ENCODE measurements around the gene SPAG9.
"Not testable (repeated sequence)": the region's sequence is repeated elsewhere in the genome, so short reads cannot be mapped to it uniquely, and the experiment has no call there.

SPAG9 gene

GRCh38 chr17:51083981-51084380, 36.7 kb downstream of the SPAG9 start:
- DNase-seq = peak; percentile 17

DNA sequence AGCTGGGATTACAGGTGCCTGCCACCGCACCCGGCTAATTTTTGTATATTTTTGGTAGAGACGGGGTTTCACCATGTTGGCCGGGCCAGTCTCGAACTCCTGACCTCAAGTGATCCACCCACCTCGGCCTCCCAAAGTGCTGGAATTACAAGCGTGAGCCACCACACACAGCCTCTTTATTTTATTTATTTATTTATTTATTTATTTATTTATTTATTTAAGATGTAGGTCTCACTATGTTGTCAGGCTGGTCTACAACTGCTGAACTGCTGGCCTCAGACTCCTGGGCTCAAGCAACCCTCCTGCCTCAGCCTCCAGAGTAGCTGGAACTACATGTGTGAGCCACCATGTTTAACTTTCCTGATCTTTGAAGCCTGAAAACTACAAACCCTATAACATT, 37.3 kb downstream of the SPAG9 start:
- DNase-seq = not testable (repeated sequence)

DNA sequence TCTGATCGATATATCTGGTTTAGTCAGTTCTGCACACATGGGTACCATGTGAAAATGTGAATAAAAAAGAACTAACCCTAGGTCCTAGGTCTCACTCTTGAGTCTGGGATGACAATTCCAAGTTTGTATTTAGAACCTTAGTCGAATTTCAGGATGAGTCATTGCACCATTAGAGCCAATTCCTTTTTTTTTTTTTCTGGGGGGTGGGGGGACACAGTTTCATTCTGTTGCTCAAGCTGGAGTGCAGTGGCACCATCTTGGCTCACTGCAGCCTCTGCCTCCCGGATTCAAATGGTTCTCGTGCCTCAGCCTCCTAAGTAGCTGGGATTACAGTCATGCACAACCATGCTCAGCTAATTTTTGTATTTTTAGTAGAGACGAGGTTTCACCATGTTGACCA, 41.6 kb downstream of the SPAG9 start:
- peak; percentile 63 for DNase-seq

- DNase-seq = no peak
These were observed 42.6 kb downstream of the SPAG9 start for GRCh38 chr17:51078009-51078592.

DNA sequence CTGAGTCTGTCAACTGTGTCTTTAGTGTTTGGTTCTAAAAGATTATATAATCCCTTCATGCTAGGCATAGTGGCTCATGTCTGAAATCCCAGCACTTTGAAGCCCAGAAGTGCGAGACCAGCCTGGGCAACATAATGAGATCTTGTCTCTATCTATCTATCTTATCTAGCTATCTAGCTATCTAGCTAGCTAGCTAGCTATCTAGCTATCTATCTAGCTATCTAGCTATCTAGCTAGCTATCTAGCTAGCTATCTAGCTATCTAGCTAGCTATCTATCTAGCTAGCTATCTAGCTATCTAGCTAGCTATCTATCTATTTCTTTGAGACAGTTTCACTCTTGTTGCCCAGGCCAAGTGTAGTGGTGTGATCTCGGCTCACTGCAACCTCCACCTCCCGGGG, 43.8 kb downstream of the SPAG9 start:
- no peak for DNase-seq

- peak; percentile 51 for DNase-seq
These were observed 49.1 kb downstream of the SPAG9 start for GRCh38 chr17:51071556-51071955.

GRCh38 chr17:51065466-51065865, 55.2 kb downstream of the SPAG9 start:
- no peak for DNase-seq

GRCh38 chr17:51064061-51064735, 56.5 kb downstream of the SPAG9 start:
- no peak for DNase-seq

GRCh38 chr17:51060396-51060795, 60.3 kb downstream of the SPAG9 start:
- DNase-seq = no peak

DNA sequence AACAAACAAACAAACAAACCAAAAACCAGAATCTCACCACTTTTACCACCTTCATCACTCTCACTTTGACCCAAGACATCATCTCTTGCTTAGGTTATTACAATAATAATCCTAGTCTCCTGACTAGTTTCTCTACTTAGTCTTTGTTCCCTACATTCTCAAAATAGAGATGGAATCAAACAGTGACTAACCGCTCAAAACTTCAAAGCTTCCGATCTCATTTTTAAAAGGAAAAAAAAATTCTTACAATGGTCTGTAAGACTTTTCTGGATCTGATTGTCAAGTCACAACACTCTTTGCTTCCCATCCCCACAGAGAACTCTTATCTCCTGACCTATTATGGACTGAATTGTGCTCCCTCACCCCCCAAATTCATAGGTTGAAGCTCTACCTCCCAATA, 60.9 kb downstream of the SPAG9 start:
- DNase-seq = no peak

- DNase-seq = no peak
These were observed 63.1 kb downstream of the SPAG9 start for GRCh38 chr17:51057534-51057933.

GRCh38 chr17:51056813-51057510, 63.7 kb downstream of the SPAG9 start:
- DNase-seq = peak; percentile 55

GRCh38 chr17:51054748-51055147, 65.9 kb downstream of the SPAG9 start:
- DNase-seq = no peak

DNA sequence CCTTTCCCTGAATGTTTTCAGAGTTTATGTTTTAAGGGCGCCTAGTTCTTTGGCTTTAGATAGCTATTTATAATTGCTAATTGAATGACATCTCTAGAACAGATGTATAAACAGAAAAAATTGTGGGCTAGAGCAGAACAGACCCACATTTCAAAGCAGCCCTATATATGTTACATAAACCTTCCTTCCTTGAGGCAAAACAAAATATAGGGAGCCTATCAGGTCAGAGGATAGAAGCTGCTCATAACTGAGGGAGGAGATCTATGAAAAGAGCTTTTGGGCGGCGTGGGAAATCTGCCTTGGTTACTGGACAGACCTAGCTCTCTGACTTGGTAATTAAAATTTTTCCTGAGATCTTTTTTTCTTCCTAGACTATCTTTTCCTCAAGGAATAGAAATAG, 68.4 kb downstream of the SPAG9 start:
- DNase-seq = no peak

GRCh38 chr17:51050291-51051033, 70.2 kb downstream of the SPAG9 start:
- DNase-seq = peak; percentile 21

- no peak for DNase-seq
These were observed 73.9 kb downstream of the SPAG9 start for GRCh38 chr17:51046514-51047384.

DNA sequence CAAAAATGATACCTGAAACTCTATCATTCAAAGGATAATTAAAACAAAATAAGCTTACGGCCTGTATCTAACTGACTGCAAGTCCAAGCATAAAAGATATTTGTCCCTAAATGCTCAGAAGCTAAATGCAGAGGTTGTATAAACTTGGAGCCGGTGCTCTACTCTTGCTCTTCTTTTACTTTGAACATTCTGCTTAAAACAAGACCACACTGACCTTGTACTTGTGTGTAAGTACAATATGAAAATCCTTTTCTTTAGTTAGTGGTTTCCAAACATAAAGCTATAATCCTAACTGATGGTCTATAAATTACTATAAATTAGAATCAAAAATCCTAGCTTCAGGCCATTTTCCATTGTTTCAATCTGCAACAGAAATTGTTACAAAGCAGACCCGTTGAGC, 74.6 kb downstream of the SPAG9 start:
- no peak for DNase-seq

DNA sequence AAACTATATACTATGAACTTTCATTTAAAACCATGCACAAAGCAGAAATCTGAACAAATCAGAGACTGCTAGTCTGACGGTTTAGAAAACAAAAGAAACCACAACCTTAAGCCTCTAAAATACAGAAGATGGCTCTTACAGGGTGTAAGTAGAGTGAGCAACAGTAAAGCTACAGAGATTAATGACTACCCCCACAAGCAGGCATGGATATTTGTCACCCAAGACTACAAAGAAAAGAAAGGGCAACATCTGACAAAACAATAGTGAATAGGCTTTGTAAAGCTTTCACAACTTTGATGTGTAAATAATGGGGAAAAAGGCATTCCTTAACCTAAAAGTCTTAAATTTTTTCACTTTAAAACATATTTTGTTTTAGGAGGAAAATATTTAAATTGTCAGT, 75.0 kb downstream of the SPAG9 start:
- DNase-seq = no peak

GRCh38 chr17:51044976-51045375, 75.7 kb downstream of the SPAG9 start:
- DNase-seq = no peak

GRCh38 chr17:51036084-51036483, 84.6 kb downstream of the SPAG9 start:
- DNase-seq = peak; percentile 70

GRCh38 chr17:51035431-51035830, 85.2 kb downstream of the SPAG9 start:
- DNase-seq = peak; percentile 71

- no peak for DNase-seq
These were observed 85.9 kb downstream of the SPAG9 start for GRCh38 chr17:51034800-51035199.

DNA sequence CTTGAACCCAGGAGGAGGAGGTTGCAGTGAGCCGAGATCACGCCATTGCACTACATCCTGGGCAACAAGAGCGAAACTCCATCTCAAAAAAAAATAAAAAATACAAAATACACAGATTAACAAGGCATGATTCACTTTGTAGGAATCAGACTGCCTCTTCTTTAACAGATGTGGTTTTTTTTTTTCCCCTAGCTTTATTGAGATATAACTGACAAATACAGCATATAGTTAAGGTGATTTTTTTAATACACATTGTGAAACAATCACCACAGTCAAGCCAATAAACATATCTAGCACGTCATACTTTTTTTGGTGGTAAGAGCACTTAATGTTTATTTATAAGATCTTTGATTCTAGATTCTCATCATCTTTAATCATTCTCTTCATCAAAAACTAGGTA, 87.8 kb downstream of the SPAG9 start:
- DNase-seq = no peak

All from MV-4-11 (cell line).